Loucy (cell line): ENCODE measurements around the gene HYAL4.

ENCODE experiments used
- H2AFZ ChIP-seq: fragments of 200-600 bp; sonication (generic); 2 replicates; pipeline ENCODE4 v1.6.0; 2016; ENCODE audit warnings: antibody characterized with exemption, mild to moderate bottlenecking, low read length, moderate library complexity
- H3F3A ChIP-seq: fragments of 200-600 bp; 2 replicates; pipeline ENCODE4 v1.6.0; 2016; ENCODE audit warnings: antibody characterized with exemption, low read depth, mild to moderate bottlenecking
- H3K27me3 ChIP-seq: fragments of 200-600 bp; sonication (generic); 2 replicates; pipeline ENCODE4 v1.6.1; 2014; ENCODE audit warnings: low read length, mild to moderate bottlenecking; ENCODE audit not compliant: insufficient read depth, poor library complexity, severe bottlenecking
- H3K36me3 ChIP-seq: fragments of 200-600 bp; sonication (generic); 2 replicates; pipeline ENCODE4 v1.6.1; 2016; ENCODE audit warnings: low read length; ENCODE audit not compliant: insufficient read depth
- H3K4me1 ChIP-seq: fragments of 200-600 bp; sonication (generic); 2 replicates; pipeline ENCODE4 v1.5.1; 2014; ENCODE audit warnings: low read length, mild to moderate bottlenecking; ENCODE audit not compliant: insufficient read depth, poor library complexity, severe bottlenecking
- H3K4me2 ChIP-seq: fragments of 200-600 bp; sonication (generic); 2 replicates; pipeline ENCODE4 v1.6.0; 2014; ENCODE audit warnings: antibody characterized with exemption, low read length, low read depth, mild to moderate bottlenecking; ENCODE audit not compliant: poor library complexity, severe bottlenecking
- H3K4me3 ChIP-seq: fragments of 200-600 bp; sonication (generic); 2 replicates; pipeline ENCODE4 v1.5.1; 2014; ENCODE audit warnings: low read length, mild to moderate bottlenecking, mixed read lengths; ENCODE audit not compliant: poor library complexity, severe bottlenecking
- H3K79me2 ChIP-seq: fragments of 200-600 bp; sonication (generic); 2 replicates; pipeline ENCODE4 v1.6.1; 2014; ENCODE audit warnings: low read length; ENCODE audit not compliant: insufficient read depth
- H3K9ac ChIP-seq: fragments of 200-600 bp; sonication (generic); 2 replicates; pipeline ENCODE4 v1.6.0; 2014; ENCODE audit warnings: mild to moderate bottlenecking, low read depth, low read length, moderate library complexity; ENCODE audit not compliant: poor library complexity, severe bottlenecking
- H3K9me2 ChIP-seq: fragments of 200-600 bp; sonication (generic); replicated peaks from 2 replicates; pipeline ENCODE4 v1.6.1; 2016; ENCODE audit warnings: low read depth, low read length, mixed read lengths
- H3K9me3 ChIP-seq: fragments of 200-600 bp; sonication (generic); 2 replicates; pipeline ENCODE4 v1.6.1; 2014; ENCODE audit warnings: mild to moderate bottlenecking, antibody characterized with exemption, low read length, low read depth; ENCODE audit not compliant: insufficient read depth
- H4K20me1 ChIP-seq: fragments of 200-600 bp; sonication (generic); 2 replicates; pipeline ENCODE4 v1.6.0; 2014; ENCODE audit warnings: antibody characterized with exemption, low read length, mild to moderate bottlenecking; ENCODE audit not compliant: insufficient read depth, poor library complexity, severe bottlenecking
- CTCF ChIP-seq: fragments of 200-600 bp; sonication (generic); conservative IDR thresholded peaks from 2 replicates; pipeline ENCODE4 v1.5.1; 2014; ENCODE audit warnings: mild to moderate bottlenecking, antibody characterized with exemption, low read length
- EZH2phosphoT487 ChIP-seq: fragments of 200-600 bp; IDR thresholded peaks from 2 replicates; pipeline ENCODE4 v1.6.1; 2018; ENCODE audit warnings: antibody characterized with exemption, mild to moderate bottlenecking, moderate library complexity, borderline replicate concordance

Gene HYAL4

GRCh38 chr7:123845823-123846216 lies 851 bp downstream of the HYAL4 start:
- no peaks in the 10 kb centered on the region for H3K27me3 ChIP-seq
- H4K20me1 ChIP-seq = no peaks in the 10 kb centered on the region
- H3F3A ChIP-seq = no peaks in the 10 kb centered on the region
- no peak overlapping the region for H3K4me2 ChIP-seq
- H3K9me3 ChIP-seq = no peaks in the 10 kb centered on the region
- H3K9me2 ChIP-seq = no peaks in the 10 kb centered on the region
- H3K79me2 ChIP-seq = no peaks in the 10 kb centered on the region
- no peaks in the 10 kb centered on the region for H3K4me1 ChIP-seq
- TF ChIP-seq CTCF (no peak), EZH2phosphoT487 (no peak)
- no peak overlapping the region for H3K9ac ChIP-seq
- H3K4me3 ChIP-seq = no peak overlapping the region
- no peaks in the 10 kb centered on the region for H3K36me3 ChIP-seq
- no peak overlapping the region for H2AFZ ChIP-seq

- H3K9me3 ChIP-seq = no peaks in the 10 kb centered on the region
- no peak for TF ChIP-seq CTCF
- no peak for TF ChIP-seq EZH2phosphoT487
- H3K79me2 ChIP-seq = no peaks in the 10 kb centered on the region
- no peaks in the 10 kb centered on the region for H3F3A ChIP-seq
- no peaks in the 10 kb centered on the region for H3K4me1 ChIP-seq
- no peak overlapping the region for H3K4me2 ChIP-seq
- no peaks in the 10 kb centered on the region for H4K20me1 ChIP-seq
- no peak overlapping the region for H2AFZ ChIP-seq
- H3K27me3 ChIP-seq = no peaks in the 10 kb centered on the region
- no peaks in the 10 kb centered on the region for H3K36me3 ChIP-seq
- H3K9ac ChIP-seq = no peak overlapping the region
- H3K4me3 ChIP-seq = no peak overlapping the region
- H3K9me2 ChIP-seq = no peaks in the 10 kb centered on the region
Observed at GRCh38 chr7:123846217-123846891, 1.4 kb downstream of the HYAL4 start.

- Histone ChIP-seq H3K9me3 (no peaks in the 10 kb centered on the region), H3F3A (no peaks in the 10 kb centered on the region), H3K4me2 (no peak overlapping the region), H3K4me1 (no peaks in the 10 kb centered on the region), H3K79me2 (no peaks in the 10 kb centered on the region), H3K4me3 (no peak overlapping the region), H2AFZ (no peak overlapping the region), H3K27me3 (no peaks in the 10 kb centered on the region), H4K20me1 (no peaks in the 10 kb centered on the region), H3K9ac (no peak overlapping the region), H3K36me3 (no peaks in the 10 kb centered on the region), H3K9me2 (no peaks in the 10 kb centered on the region)
- TF ChIP-seq EZH2phosphoT487 (no peak), CTCF (no peak)
Observed at GRCh38 chr7:123847868-123848267, 2.9 kb downstream of the HYAL4 start.
